ENCODE results near the gene TMEM40.
"Not testable (repeated sequence)": the region's sequence is repeated elsewhere in the genome, so short reads cannot be mapped to it uniquely, and the experiment has no call there.

TMEM40 gene

GRCh38 chr3:12775970-12776369, 16.9 kb upstream of the TMEM40 start:
- DNase-seq (ENCODE audit: low spot score), result not testable (repeated sequence)

GRCh38 chr3:12775226-12775625, 16.2 kb upstream of the TMEM40 start:
- no peak for DNase-seq (ENCODE audit: low spot score)

GRCh38 chr3:12774619-12775018, 15.6 kb upstream of the TMEM40 start:
- DNase-seq (ENCODE audit: low spot score), result no peak

- no peak for DNase-seq (ENCODE audit: low spot score)
These were observed 14.6 kb upstream of the TMEM40 start for GRCh38 chr3:12773710-12774086.

- no peak for DNase-seq (ENCODE audit: low spot score)
These were observed 14.1 kb upstream of the TMEM40 start for GRCh38 chr3:12773030-12773709.

GRCh38 chr3:12772462-12772861, 13.4 kb upstream of the TMEM40 start:
- DNase-seq (ENCODE audit: low spot score), result no peak

- DNase-seq (ENCODE audit: low spot score), result no peak
These were observed 12.2 kb upstream of the TMEM40 start for GRCh38 chr3:12771236-12771635.

- DNase-seq (ENCODE audit: low spot score), result no peak
These were observed 10.7 kb upstream of the TMEM40 start for GRCh38 chr3:12769761-12770160.

GRCh38 chr3:12768579-12769527, 9.8 kb upstream of the TMEM40 start:
- DNase-seq (ENCODE audit: low spot score), result no peak

GRCh38 chr3:12766541-12766940, 7.5 kb upstream of the TMEM40 start:
- DNase-seq (ENCODE audit: low spot score), result no peak

GRCh38 chr3:12764171-12764776, 5.2 kb upstream of the TMEM40 start:
- no peak for DNase-seq (ENCODE audit: low spot score)

GRCh38 chr3:12759693-12760565, 870 bp upstream of the TMEM40 start:
- DNase-seq (ENCODE audit: low spot score), result no peak

GRCh38 chr3:12758025-12758781, 856 bp downstream of the TMEM40 start:
- DNase-seq (ENCODE audit: low spot score), result no peak

- DNase-seq (ENCODE audit: low spot score), result no peak
These were observed 2.4 kb downstream of the TMEM40 start for GRCh38 chr3:12756635-12757034.

GRCh38 chr3:12756175-12756574, 2.9 kb downstream of the TMEM40 start:
- no peak for DNase-seq (ENCODE audit: low spot score)

- DNase-seq (ENCODE audit: low spot score), result no peak
These were observed 3.3 kb downstream of the TMEM40 start for GRCh38 chr3:12755754-12756153.

- DNase-seq (ENCODE audit: low spot score), result no peak
These were observed 4.7 kb downstream of the TMEM40 start for GRCh38 chr3:12754313-12754712.

GRCh38 chr3:12753275-12754028, 5.6 kb downstream of the TMEM40 start:
- no peak for DNase-seq (ENCODE audit: low spot score)

- DNase-seq (ENCODE audit: low spot score), result no peak
These were observed 6.2 kb downstream of the TMEM40 start for GRCh38 chr3:12752809-12753208.

- DNase-seq (ENCODE audit: low spot score), result no peak
These were observed 7.0 kb downstream of the TMEM40 start for GRCh38 chr3:12752102-12752501.

Data from hematopoietic multipotent progenitor cell treated with erythropoietin and hydrocortisone succinate and interleukin-3 and kit ligand, for 15 days (in vitro differentiated cells).